GM12878 (cell line): ENCODE results near the gene DYNLT4. TPM values are rescaled to one million over a fixed set of nuclear protein-coding genes. Genes with fewer than 3 reads are reported as not detected.
A peak's percentile ranks its signal among the peaks of the same experiment; 100 is the strongest.

Experiments
- SKIL ChIP-seq: fragments of 450-650 bp; IDR thresholded peaks from 2 replicates; pipeline ENCODE4 v1.6.1; 2017; ENCODE audit warnings: mild to moderate bottlenecking, low read depth, inconsistent platforms; ENCODE audit not compliant: poor library complexity, severe bottlenecking
- polyA plus RNA-seq, 11 experiments: library from polyadenylated mRNA; depleted of rRNA in 4 of 11; unstranded in 6 of 11; stranded (reverse) in 5 of 11; fragments of >200 nt; fragmentation: Nextera tagmentation in 4 of 11; fragmentation: Illumina TruSeq in 1 of 11; extraction: Ambion mirVana in 4 of 11; extraction: Trizol in 1 of 11; gene quantifications; 1 replicate in 1 of 11; 2 replicates in 10 of 11; pipeline versions ENCODE4 v1.2.1 to v1.2.3, GENCODE V29; 2011 to 2016; ENCODE audit warnings: inconsistent platforms in 2 of 11, missing spikeins in 2 of 11, low read depth in 1 of 11
- small RNA-seq: library from RNA; depleted of rRNA; stranded (forward); fragments of <200 nt; gene quantifications from one replicate; pipeline ENCODE3, GENCODE V24; 2014
- total RNA-seq, 4 experiments: library from RNA; depleted of rRNA in 3 of 4; stranded (reverse); fragments of >200 nt in 3 of 4; fragmentation: Illumina TruSeq in 1 of 4; extraction: Trizol in 1 of 4; gene quantifications; 2 replicates each; pipeline versions ENCODE4 v1.2.1 to v1.2.3, GENCODE V29; 2013 to 2021

DYNLT4 gene
- total and polyA plus RNA-seq, 10 of the 15 experiments (the other 5 are each of a cell fraction or from before 2014, with no cell fraction given): 0.23 to 0.28 TPM; not detected in 8

DNA sequence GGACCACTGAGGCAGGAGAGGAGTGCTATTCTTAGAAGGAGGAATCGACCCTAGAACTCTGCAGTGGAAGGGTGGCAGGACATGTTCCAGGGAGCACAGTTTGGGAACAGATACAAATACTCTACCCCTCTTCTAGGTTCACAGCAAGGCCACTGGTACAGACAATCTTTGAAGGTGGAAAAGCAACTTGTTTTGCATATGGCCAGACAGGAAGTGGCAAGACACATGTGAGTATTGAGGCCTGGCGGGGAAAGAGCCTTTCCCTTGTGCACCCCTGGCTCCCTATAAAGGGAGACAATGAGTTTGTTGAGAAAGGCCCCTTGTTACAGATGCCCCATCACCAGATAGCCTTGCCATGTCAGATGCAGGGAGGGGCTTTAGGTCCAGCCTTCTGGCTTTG is 49.7 kb downstream of the DYNLT4 start (continued):
- no peak for TF ChIP-seq SKIL

Small RNA genes within 50 kb of the gene (small RNA-seq; reads per million reads assigned to genes)
- gene AL136380.1: not detected
- 272 reads per million, percentile 99 among the genes with 10 or more reads in this experiment for gene SNORD38A
- gene SNORD38B: not detected
- 3,353 reads per million, percentile 100 among the genes with 10 or more reads in this experiment for gene SNORD46
- not detected for gene SNORD55

Other genes starting within 250 kb of the DYNLT4 start
Only the 7 nearest of the 12 such genes appear.
- gene RNU5D-1, start 76.2 kb downstream of the DYNLT4 start, total RNA-seq (2014; rRNA removed): not detected in 2 replicates
- gene RNU5D-1, start 76.2 kb downstream of the DYNLT4 start, total RNA-seq (2014; rRNA removed; fragmentation: Illumina TruSeq; extraction: Trizol): not detected in 2 replicates
- not detected in 2 replicates for gene RNU5D-1, start 76.2 kb downstream of the DYNLT4 start, total RNA-seq (2021)
- not detected in 2 replicates for gene RNU5D-1, start 76.2 kb downstream of the DYNLT4 start, polyA plus RNA-seq (2011; rRNA removed)
- not detected in 2 replicates for gene RNU5D-1, start 76.2 kb downstream of the DYNLT4 start, polyA plus RNA-seq (2014; fragmentation: Illumina TruSeq; extraction: Trizol)
- not detected for gene RNU5D-1, start 76.2 kb downstream of the DYNLT4 start, polyA plus RNA-seq (2014; fragmentation: Nextera tagmentation; extraction: Ambion mirVana)
- gene RNU5D-1, start 76.2 kb downstream of the DYNLT4 start, polyA plus RNA-seq (2014; rRNA removed): not detected in 2 replicates
- gene RNU5D-1, start 76.2 kb downstream of the DYNLT4 start, polyA plus RNA-seq (2016; fragmentation: Nextera tagmentation; extraction: Ambion mirVana): not detected
- gene KIF2C, start 67.5 kb downstream of the DYNLT4 start, total RNA-seq (2014; rRNA removed): 73.1 and 78.7 TPM in 2 replicates
- gene KIF2C, start 67.5 kb downstream of the DYNLT4 start, total RNA-seq (2014; rRNA removed; fragmentation: Illumina TruSeq; extraction: Trizol): 80.7 and 85.6 TPM in 2 replicates
- 75.0 and 81.9 TPM in 2 replicates for gene KIF2C, start 67.5 kb downstream of the DYNLT4 start, total RNA-seq (2021)
- 95.0 and 97.8 TPM in 2 replicates for gene KIF2C, start 67.5 kb downstream of the DYNLT4 start, polyA plus RNA-seq (2011; rRNA removed)
- gene KIF2C, start 67.5 kb downstream of the DYNLT4 start, polyA plus RNA-seq (2014; fragmentation: Illumina TruSeq; extraction: Trizol): 88.9 and 99.3 TPM in 2 replicates
- gene KIF2C, start 67.5 kb downstream of the DYNLT4 start, polyA plus RNA-seq (2014; fragmentation: Nextera tagmentation; extraction: Ambion mirVana): 10 to 100 TPM; 42.3 to 45.5 TPM
- 70.8 and 75.1 TPM in 2 replicates for gene KIF2C, start 67.5 kb downstream of the DYNLT4 start, polyA plus RNA-seq (2014; rRNA removed)
- 100 to 1,000 TPM in 1 of 2 experiments, 10 to 100 TPM in 1; 99.3 to 104 TPM for gene KIF2C, start 67.5 kb downstream of the DYNLT4 start, polyA plus RNA-seq (2016; fragmentation: Nextera tagmentation; extraction: Ambion mirVana)
- gene RPS8, start 31.8 kb downstream of the DYNLT4 start, total RNA-seq (2014; rRNA removed): 3,351 and 3,453 TPM in 2 replicates
- gene RPS8, start 31.8 kb downstream of the DYNLT4 start, total RNA-seq (2014; rRNA removed; fragmentation: Illumina TruSeq; extraction: Trizol): 3,065 and 3,117 TPM in 2 replicates
- gene RPS8, start 31.8 kb downstream of the DYNLT4 start, total RNA-seq (2021): 3,050 and 3,180 TPM in 2 replicates
- gene RPS8, start 31.8 kb downstream of the DYNLT4 start, polyA plus RNA-seq (2011; rRNA removed): 2,404 and 2,482 TPM in 2 replicates
- gene RPS8, start 31.8 kb downstream of the DYNLT4 start, polyA plus RNA-seq (2014; fragmentation: Illumina TruSeq; extraction: Trizol): 1,912 and 2,704 TPM in 2 replicates
- 1,000 to 10,000 TPM; 2,238 to 3,059 TPM for gene RPS8, start 31.8 kb downstream of the DYNLT4 start, polyA plus RNA-seq (2014; fragmentation: Nextera tagmentation; extraction: Ambion mirVana)
- gene RPS8, start 31.8 kb downstream of the DYNLT4 start, polyA plus RNA-seq (2014; rRNA removed): 3,141 and 3,461 TPM in 2 replicates
- 1,000 to 10,000 TPM; 1,296 to 1,343 TPM for gene RPS8, start 31.8 kb downstream of the DYNLT4 start, polyA plus RNA-seq (2016; fragmentation: Nextera tagmentation; extraction: Ambion mirVana)
- gene BEST4, start 19.2 kb downstream of the DYNLT4 start, total RNA-seq (2014; rRNA removed): 0.65 and 0.85 TPM in 2 replicates
- 0.40 and 0.46 TPM in 2 replicates for gene BEST4, start 19.2 kb downstream of the DYNLT4 start, total RNA-seq (2014; rRNA removed; fragmentation: Illumina TruSeq; extraction: Trizol)
- 1.3 and 1.5 TPM in 2 replicates for gene BEST4, start 19.2 kb downstream of the DYNLT4 start, total RNA-seq (2021)
- gene BEST4, start 19.2 kb downstream of the DYNLT4 start, polyA plus RNA-seq (2011; rRNA removed): 0.08 TPM in 1 of 2 replicates, not detected in the other
- gene BEST4, start 19.2 kb downstream of the DYNLT4 start, polyA plus RNA-seq (2014; fragmentation: Illumina TruSeq; extraction: Trizol): 0.38 and 0.73 TPM in 2 replicates
- under 1 TPM; 0.06 to 0.20 TPM for gene BEST4, start 19.2 kb downstream of the DYNLT4 start, polyA plus RNA-seq (2014; fragmentation: Nextera tagmentation; extraction: Ambion mirVana)
- gene BEST4, start 19.2 kb downstream of the DYNLT4 start, polyA plus RNA-seq (2014; rRNA removed): 0.76 and 0.94 TPM in 2 replicates
- under 1 TPM; 0.43 to 0.98 TPM for gene BEST4, start 19.2 kb downstream of the DYNLT4 start, polyA plus RNA-seq (2016; fragmentation: Nextera tagmentation; extraction: Ambion mirVana)
- gene PLK3, start 7.0 kb downstream of the DYNLT4 start, total RNA-seq (2014; rRNA removed): 19.9 and 23.1 TPM in 2 replicates
- gene PLK3, start 7.0 kb downstream of the DYNLT4 start, total RNA-seq (2014; rRNA removed; fragmentation: Illumina TruSeq; extraction: Trizol): 8.1 and 9.0 TPM in 2 replicates
- gene PLK3, start 7.0 kb downstream of the DYNLT4 start, total RNA-seq (2021): 16.5 and 20.9 TPM in 2 replicates
- 6.4 and 11.6 TPM in 2 replicates for gene PLK3, start 7.0 kb downstream of the DYNLT4 start, polyA plus RNA-seq (2011; rRNA removed)
- gene PLK3, start 7.0 kb downstream of the DYNLT4 start, polyA plus RNA-seq (2014; fragmentation: Illumina TruSeq; extraction: Trizol): 5.4 and 9.3 TPM in 2 replicates
- 1 to 10 TPM; 1.5 to 1.9 TPM for gene PLK3, start 7.0 kb downstream of the DYNLT4 start, polyA plus RNA-seq (2014; fragmentation: Nextera tagmentation; extraction: Ambion mirVana)
- gene PLK3, start 7.0 kb downstream of the DYNLT4 start, polyA plus RNA-seq (2014; rRNA removed): 23.2 and 29.2 TPM in 2 replicates
- 10 to 100 TPM; 12.5 to 17.5 TPM for gene PLK3, start 7.0 kb downstream of the DYNLT4 start, polyA plus RNA-seq (2016; fragmentation: Nextera tagmentation; extraction: Ambion mirVana)
- 0.44 and 1.1 TPM in 2 replicates for gene BTBD19, start 1.2 kb upstream of the DYNLT4 start, total RNA-seq (2014; rRNA removed)
- 0.18 and 0.45 TPM in 2 replicates for gene BTBD19, start 1.2 kb upstream of the DYNLT4 start, total RNA-seq (2014; rRNA removed; fragmentation: Illumina TruSeq; extraction: Trizol)
- gene BTBD19, start 1.2 kb upstream of the DYNLT4 start, total RNA-seq (2021): 1.6 and 2.7 TPM in 2 replicates
- 0.30 and 0.67 TPM in 2 replicates for gene BTBD19, start 1.2 kb upstream of the DYNLT4 start, polyA plus RNA-seq (2011; rRNA removed)
- gene BTBD19, start 1.2 kb upstream of the DYNLT4 start, polyA plus RNA-seq (2014; fragmentation: Illumina TruSeq; extraction: Trizol): 0.29 and 0.37 TPM in 2 replicates
- gene BTBD19, start 1.2 kb upstream of the DYNLT4 start, polyA plus RNA-seq (2014; fragmentation: Nextera tagmentation; extraction: Ambion mirVana): under 1 TPM; 0.13 to 0.40 TPM
- 1.0 and 3.0 TPM in 2 replicates for gene BTBD19, start 1.2 kb upstream of the DYNLT4 start, polyA plus RNA-seq (2014; rRNA removed)
- under 1 TPM; 0.18 to 0.23 TPM for gene BTBD19, start 1.2 kb upstream of the DYNLT4 start, polyA plus RNA-seq (2016; fragmentation: Nextera tagmentation; extraction: Ambion mirVana)
- gene PTCH2, start 35.9 kb upstream of the DYNLT4 start, total RNA-seq (2014; rRNA removed): 0.11 and 0.27 TPM in 2 replicates
- gene PTCH2, start 35.9 kb upstream of the DYNLT4 start, total RNA-seq (2014; rRNA removed; fragmentation: Illumina TruSeq; extraction: Trizol): 7.6 and 8.4 TPM in 2 replicates
- 0.87 and 0.96 TPM in 2 replicates for gene PTCH2, start 35.9 kb upstream of the DYNLT4 start, total RNA-seq (2021)
- 0.07 and 0.16 TPM in 2 replicates for gene PTCH2, start 35.9 kb upstream of the DYNLT4 start, polyA plus RNA-seq (2011; rRNA removed)
- 0.03 TPM in 1 of 2 replicates, not detected in the other for gene PTCH2, start 35.9 kb upstream of the DYNLT4 start, polyA plus RNA-seq (2014; fragmentation: Illumina TruSeq; extraction: Trizol)
- under 1 TPM; 0.06 to 0.18 TPM for gene PTCH2, start 35.9 kb upstream of the DYNLT4 start, polyA plus RNA-seq (2014; fragmentation: Nextera tagmentation; extraction: Ambion mirVana)
- 0.06 and 0.09 TPM in 2 replicates for gene PTCH2, start 35.9 kb upstream of the DYNLT4 start, polyA plus RNA-seq (2014; rRNA removed)
- gene PTCH2, start 35.9 kb upstream of the DYNLT4 start, polyA plus RNA-seq (2016; fragmentation: Nextera tagmentation; extraction: Ambion mirVana): under 1 TPM; 0.04 to 0.33 TPM